HG03039 (cell line): ENCODE results near the gene GPA33.

ENCODE experiments used
- ATAC-seq: cut with Tn5 transposase; IDR thresholded peaks from one replicate; pipeline ENCODE4 v1.9.1; 2021; ENCODE audit warnings: mild to moderate bottlenecking, moderate library complexity; ENCODE audit not compliant: unreplicated experiment

Gene GPA33

GRCh38 chr1:167088746-167089417 lies 1.3 kb downstream of the GPA33 start:
- ATAC-seq, result no peak

GRCh38 chr1:167086768-167087167 lies 3.4 kb downstream of the GPA33 start:
- ATAC-seq, result no peak

- ATAC-seq, result no peak
These were observed 4.1 kb downstream of the GPA33 start for GRCh38 chr1:167086033-167086432.

GRCh38 chr1:167084757-167085156 lies 5.4 kb downstream of the GPA33 start:
- ATAC-seq, result no peak

GRCh38 chr1:167083871-167084270 lies 6.3 kb downstream of the GPA33 start:
- no peak for ATAC-seq

- ATAC-seq, result no peak
These were observed 7.0 kb downstream of the GPA33 start for GRCh38 chr1:167083066-167083665.

GRCh38 chr1:167082511-167083027 lies 7.6 kb downstream of the GPA33 start:
- ATAC-seq, result no peak

- no peak for ATAC-seq
These were observed 8.5 kb downstream of the GPA33 start for GRCh38 chr1:167081594-167082156.

- ATAC-seq, result no peak
These were observed 12.3 kb downstream of the GPA33 start for GRCh38 chr1:167077868-167078210.

GRCh38 chr1:167077128-167077867 lies 12.9 kb downstream of the GPA33 start:
- no peak for ATAC-seq

GRCh38 chr1:167076136-167076710 lies 14.0 kb downstream of the GPA33 start:
- ATAC-seq, result no peak

GRCh38 chr1:167071286-167071685 lies 18.9 kb downstream of the GPA33 start:
- ATAC-seq, result no peak

GRCh38 chr1:167068761-167069160 lies 21.4 kb downstream of the GPA33 start:
- no peak for ATAC-seq

GRCh38 chr1:167067904-167068303 lies 22.3 kb downstream of the GPA33 start:
- ATAC-seq, result no peak

GRCh38 chr1:167066333-167067122 lies 23.6 kb downstream of the GPA33 start:
- ATAC-seq, result peak; percentile 60

- no peak for ATAC-seq
These were observed 24.7 kb downstream of the GPA33 start for GRCh38 chr1:167065471-167065870.

- no peak for ATAC-seq
These were observed 25.6 kb downstream of the GPA33 start for GRCh38 chr1:167064621-167065020.

- ATAC-seq, result no peak
These were observed 29.1 kb downstream of the GPA33 start for GRCh38 chr1:167061073-167061464.

- no peak for ATAC-seq
These were observed 29.8 kb downstream of the GPA33 start for GRCh38 chr1:167060141-167061072.

GRCh38 chr1:167059809-167060107 lies 30.4 kb downstream of the GPA33 start:
- no peak for ATAC-seq
